Effector CD4-positive, alpha-beta T cell (primary cell): ENCODE measurements around the gene SMIM21. TPM values are rescaled to one million over a fixed set of nuclear protein-coding genes. Genes with fewer than 3 reads are reported as not detected.

ENCODE experiments used
- DNase-seq: peaks from one replicate; pipeline ENCODE4 v3.0.0-alpha.2; 2020
- total RNA-seq: gene quantifications from one replicate; lab custom pipeline; 2026; lab: John Stamatoyannopoulos, UW

The SMIM21 gene
- total RNA-seq = not detected

DNA sequence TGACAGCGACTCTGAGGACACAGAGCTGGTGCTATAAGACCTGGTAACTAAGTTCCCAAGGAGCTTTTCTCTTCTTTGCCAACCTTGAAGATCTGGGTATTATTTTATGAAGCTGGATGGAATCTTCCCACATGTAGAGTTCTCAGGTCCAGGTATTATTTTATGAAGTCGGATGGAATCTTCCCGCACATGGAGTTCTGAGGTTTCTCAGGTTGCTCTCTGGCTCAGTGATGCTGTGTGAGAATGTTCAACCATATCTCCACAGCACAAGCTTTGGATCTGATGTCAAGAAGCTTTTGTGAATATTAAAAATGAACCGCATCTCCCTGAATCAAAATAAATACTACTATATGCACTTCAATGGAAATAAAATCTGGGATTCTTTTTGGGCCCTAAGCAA lies at the start of gene SMIM21:
TSS of gene SMIM21 (minus strand) at position 101 of the 400 bp plus-strand sequence. CDS start 140 bp downstream, outside the sequence.
- no peak for DNase-seq

DNA sequence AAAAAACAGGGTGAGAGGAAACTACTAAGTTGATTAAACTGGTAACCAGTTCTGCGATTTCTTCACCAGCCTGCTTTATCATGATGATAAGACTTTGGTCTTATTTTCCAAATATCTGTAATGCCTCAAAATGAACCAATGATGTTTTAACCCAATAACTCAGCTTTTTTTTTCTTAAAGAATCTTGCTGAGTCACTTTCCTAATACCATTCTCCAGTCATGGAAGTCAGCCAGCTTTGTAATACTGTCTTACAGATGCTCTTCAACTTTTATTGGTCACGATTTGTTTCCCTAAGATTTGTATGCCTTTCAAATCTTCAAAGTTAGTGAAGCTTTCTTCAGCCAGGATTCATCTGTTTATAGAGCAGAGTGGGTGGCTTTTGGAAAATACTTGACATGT lies 47.7 kb upstream of the SMIM21 start:
- no peak for DNase-seq

DNA sequence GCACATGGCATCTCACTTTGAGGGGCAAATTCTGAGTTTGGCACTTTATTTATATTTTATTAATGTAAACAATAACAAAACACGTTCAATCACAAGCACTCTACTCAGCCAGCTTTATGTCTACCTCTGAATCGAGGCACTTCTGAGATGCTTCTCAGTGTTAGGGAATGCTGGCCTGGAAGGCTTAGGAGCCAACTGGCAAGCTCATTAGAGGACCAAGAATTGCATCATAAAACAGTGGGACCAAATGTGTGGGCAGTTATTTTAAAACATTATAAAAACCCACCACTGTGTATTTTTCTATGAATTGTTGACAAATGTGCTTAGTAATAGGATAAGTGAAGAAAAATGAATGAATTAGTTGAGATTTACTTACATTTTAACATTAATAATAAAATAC lies 46.8 kb upstream of the SMIM21 start:
- DNase-seq = no peak

GRCh38 chr18:75473316-75473715 lies 45.8 kb upstream of the SMIM21 start:
- DNase-seq = no peak

GRCh38 chr18:75472906-75473305 lies 45.4 kb upstream of the SMIM21 start:
- no peak for DNase-seq

GRCh38 chr18:75472396-75472795 lies 44.9 kb upstream of the SMIM21 start:
- no peak for DNase-seq

DNA sequence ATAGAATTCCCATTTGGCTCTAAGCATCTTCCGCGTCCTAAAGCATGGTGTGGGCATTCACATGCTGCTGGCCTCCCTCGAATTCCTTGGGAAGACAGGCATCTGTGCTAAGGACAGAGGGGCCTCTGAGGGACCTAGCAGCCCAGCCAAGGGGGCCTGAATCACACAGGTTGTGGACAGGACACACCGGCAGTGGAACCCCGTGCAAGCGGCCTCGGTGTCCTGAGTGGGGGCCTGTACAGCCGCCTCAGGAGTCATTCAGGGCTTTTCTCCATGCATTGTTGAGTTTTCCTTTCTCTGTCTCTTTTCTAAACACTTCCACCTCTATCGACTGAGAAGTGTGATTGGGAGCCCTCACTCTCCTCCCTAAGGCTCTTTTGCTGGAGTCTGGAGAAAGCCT lies 44.3 kb upstream of the SMIM21 start:
- DNase-seq = no peak

GRCh38 chr18:75467851-75468250 lies 40.3 kb upstream of the SMIM21 start:
- DNase-seq = no peak

DNA sequence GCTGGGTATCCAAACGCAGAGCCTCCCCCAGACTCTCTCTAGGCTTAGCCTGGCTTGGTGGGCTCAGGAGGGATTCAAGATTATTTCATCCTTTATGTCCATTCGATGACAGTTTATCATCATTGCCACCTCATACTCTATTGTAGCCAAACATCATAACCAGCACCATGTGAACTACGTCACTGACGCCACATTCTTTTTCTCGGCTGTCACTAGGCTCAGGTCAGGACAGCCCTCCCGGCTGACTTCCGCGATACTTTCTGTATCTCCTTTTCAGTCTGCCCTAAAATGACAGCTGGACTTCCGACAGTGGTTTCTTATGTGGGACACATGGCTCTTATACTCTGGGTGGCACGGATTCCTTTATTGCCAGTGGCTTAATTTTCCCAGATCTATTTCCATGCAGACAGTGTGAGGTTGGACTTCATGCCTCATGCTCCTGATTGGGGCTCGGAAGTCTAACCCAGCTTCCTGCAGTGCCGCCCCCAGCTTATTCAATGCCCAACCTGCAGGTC lies 39.8 kb upstream of the SMIM21 start:
- DNase-seq = no peak

DNA sequence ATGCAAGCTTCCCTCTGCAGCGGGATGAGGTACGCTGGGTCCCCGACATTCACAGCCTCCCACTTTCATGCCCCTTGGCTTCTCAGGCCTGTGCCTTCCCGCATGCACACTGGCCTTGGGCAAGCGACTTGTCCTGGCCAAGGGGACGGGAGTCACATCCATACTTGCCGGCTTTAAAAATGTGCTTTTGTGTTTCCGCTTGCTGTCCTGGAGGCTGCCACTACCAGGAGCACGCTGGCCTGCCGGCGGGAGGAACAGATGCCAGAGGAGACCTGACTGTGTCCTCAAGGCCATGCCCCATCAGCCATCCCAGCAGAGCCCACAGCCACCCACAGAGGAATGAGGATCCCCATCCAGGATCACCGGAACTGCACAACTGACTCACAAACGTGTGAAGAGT lies 36.9 kb upstream of the SMIM21 start:
- DNase-seq = no peak

GRCh38 chr18:75462178-75462832 lies 34.8 kb upstream of the SMIM21 start:
- DNase-seq = no peak

GRCh38 chr18:75456199-75456631 lies 28.7 kb upstream of the SMIM21 start:
- DNase-seq = no peak

DNA sequence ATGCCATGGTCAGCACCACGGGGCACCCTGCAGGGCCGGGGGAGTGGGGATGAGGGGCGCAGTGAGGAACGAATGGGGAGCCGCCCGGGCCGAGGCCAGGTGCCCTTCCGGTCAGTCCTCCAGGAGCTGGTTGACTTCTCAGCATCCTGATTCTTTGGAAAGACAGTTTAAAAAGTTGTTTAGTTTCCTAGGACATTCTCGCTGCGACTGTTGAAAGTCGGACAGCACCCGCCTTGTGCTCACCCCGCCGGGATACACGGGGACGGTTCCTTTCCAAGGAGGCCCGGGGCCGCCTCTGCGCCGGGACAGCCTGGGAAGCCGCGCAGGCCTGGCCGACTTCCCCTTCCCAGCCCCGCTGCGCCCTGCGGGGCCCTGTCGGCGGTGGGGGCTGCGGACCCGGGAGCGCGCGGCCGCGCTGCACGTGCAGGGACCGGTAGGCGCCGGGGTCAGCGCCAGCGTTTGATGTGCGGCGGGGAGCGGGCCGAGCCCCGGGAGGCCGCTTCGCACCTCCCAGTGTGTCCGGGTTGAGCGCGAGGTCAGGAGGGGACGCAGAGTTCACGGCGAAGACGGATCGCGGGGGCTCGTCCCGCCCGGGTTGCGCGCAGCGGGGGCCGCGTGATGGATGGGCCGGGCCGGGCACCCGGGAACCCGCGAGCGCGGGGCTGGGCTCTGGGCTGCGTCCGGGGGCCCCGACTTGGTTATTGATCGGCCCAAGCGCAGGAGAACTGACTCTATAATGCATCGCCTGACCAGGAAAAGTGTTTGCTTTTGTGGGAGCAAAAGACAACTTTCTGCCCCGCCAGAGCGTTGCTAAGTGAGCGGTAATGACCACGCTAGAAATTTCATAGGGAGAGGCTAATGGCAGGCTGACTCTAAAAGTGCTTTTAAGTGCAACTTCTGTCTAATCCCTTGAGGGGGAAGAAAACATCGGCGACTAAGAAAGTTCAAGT lies 28.0 kb upstream of the SMIM21 start:
- no peak for DNase-seq

GRCh38 chr18:75454022-75454795 lies 26.7 kb upstream of the SMIM21 start:
- DNase-seq = no peak

GRCh38 chr18:75450906-75451305 lies 23.4 kb upstream of the SMIM21 start:
- DNase-seq = no peak

- DNase-seq = no peak
Measured at GRCh38 chr18:75441896-75442295, 14.4 kb upstream of the SMIM21 start.

DNA sequence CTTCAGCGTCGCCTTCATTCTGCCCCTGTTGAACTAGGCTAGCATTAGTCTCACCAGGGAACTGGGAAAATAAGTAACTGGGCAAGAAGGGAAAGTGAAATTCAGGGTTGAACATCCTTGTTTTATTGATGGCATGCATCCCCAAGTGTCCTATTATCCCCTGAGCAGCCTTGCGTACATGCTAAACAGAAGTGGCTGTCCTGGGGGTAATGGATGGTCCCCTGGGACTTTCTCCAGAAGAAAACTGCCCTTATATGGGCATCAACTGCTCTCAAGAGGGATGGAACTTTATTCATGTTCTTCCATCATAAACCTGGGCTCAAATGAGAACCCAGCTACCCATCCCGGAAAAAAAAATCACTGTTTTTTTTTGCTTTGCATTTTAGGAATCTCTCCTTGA lies 11.8 kb upstream of the SMIM21 start:
- DNase-seq = no peak

DNA sequence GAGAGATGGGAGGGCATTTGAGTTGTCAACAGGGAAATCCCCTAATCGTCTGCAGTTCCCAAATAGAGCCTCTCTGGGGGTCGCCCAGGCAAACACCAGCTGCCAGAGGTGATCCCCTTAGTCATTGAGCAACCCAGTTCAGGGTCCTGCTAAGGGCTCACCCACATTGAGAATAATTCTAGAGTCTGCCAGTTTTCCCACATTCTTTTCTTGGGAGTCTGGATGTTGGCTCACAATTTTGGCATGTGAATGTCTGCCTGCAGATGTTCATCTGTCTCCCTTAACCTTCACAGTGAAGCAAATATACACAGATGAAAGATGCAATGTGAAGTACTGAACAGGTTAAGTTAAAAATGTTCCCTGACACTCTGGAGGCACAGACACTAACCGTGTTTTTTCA lies 11.4 kb upstream of the SMIM21 start:
- DNase-seq = no peak

DNA sequence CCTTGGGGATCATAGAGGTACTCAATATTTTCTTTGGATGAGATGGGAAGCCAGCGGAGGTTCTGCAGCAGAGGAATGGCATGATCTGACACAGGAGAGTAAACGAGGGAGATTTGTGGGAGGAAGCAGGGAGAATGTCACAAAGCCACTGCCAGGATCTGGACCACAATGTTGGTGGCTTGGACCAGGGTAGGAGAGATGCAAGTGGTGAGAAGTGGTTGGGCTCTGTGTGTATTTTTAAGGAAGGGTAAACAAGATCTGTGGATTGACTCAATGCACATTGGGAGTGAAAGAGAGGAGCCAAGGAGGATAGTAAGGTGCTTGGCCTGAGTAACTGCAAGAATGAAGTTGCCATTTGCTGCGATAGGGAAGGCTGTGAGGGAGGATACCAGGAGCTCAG lies 10.5 kb upstream of the SMIM21 start:
- no peak for DNase-seq

DNA sequence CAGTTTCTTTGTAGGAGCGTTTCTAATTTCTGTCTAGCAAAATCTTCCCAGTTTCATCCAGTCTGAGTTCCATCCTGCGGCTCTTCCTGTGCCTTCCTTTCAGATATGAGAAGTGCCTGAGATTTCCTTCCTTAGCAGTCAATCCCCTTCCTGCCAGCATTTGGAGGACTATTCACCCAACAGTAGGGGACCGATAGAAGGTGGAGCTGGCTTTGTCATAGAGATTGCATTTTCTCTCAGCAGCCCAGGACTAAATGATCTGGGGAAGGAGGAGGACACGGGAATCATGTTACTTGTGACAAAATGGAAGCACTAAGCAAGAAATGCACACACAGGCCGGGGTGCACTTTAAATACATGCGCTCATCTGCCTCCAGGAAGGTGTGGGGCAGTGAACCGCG lies 5.6 kb upstream of the SMIM21 start:
- no peak for DNase-seq

DNA sequence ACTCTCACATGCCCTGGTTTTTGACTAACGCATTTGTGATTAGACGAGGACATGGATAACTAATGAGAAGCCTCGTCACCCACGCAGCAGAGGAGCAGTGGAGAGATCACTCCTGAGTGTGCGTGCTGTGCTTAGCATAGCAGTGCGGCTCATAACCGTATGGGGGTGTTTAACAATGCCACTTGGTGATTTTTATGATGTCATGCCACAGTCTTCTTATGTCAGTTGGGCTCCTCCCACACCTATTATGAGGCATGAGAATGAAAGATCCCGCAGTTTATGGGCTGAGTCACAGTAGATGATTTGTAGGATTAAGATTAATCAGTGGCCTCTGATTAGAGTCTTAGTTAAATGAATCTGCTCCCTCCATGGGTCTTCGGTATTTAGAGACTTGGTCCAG lies 2.5 kb upstream of the SMIM21 start:
- no peak for DNase-seq

DNA sequence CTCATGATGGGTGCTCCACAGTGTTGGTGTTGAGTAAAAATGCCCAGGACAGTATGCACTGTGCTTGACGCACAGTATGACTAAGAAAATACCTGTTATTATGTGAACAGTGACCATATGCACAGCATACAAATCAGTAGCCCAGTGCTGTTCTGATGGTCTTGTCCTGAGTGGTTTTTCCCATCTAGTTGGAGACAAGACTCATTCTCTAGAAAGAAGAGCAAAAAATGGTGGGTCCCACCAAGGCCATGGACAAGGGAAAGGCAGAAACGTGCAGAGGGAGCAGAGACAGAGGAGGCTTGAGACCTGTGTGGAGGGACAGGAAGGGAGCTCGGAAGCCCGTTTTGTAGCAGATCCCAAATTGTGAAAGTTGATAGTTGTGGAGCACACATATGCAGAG lies 987 bp upstream of the SMIM21 start:
- DNase-seq = no peak

GRCh38 chr18:75422341-75422910 lies 5.1 kb downstream of the SMIM21 start:
- DNase-seq = no peak
